Measurements from ENCODE around the gene C1QTNF4.
"Not testable (repeated sequence)": the region's sequence is repeated elsewhere in the genome, so short reads cannot be mapped to it uniquely, and the experiment has no call there.

Gene C1QTNF4

GRCh38 chr11:47593934-47594855, at the start of gene C1QTNF4:
Gene C1QTNF4, minus strand, starts transcription at chr11:47594411. Its CDS starts 3,601 bp downstream, at chr11:47590810.
- DNase-seq, result no peak

- DNase-seq, result peak; percentile 99
Observed at GRCh38 chr11:47642099-47642855, 48.1 kb upstream of the C1QTNF4 start, which contains the start of gene MTCH2. Gene MTCH2, minus strand, starts transcription at chr11:47642559. Its CDS starts 94 bp downstream, at chr11:47642465.

GRCh38 chr11:47641600-47642098, 47.4 kb upstream of the C1QTNF4 start:
- DNase-seq, result no peak

GRCh38 chr11:47640506-47640905, 46.3 kb upstream of the C1QTNF4 start:
- not testable (repeated sequence) for DNase-seq

GRCh38 chr11:47636331-47636730, 42.1 kb upstream of the C1QTNF4 start:
- DNase-seq, result not testable (repeated sequence)

GRCh38 chr11:47631473-47631872, 37.3 kb upstream of the C1QTNF4 start:
- DNase-seq, result no peak

- DNase-seq, result no peak
Observed at GRCh38 chr11:47628026-47628425, 33.8 kb upstream of the C1QTNF4 start.

GRCh38 chr11:47626234-47626633, 32.0 kb upstream of the C1QTNF4 start:
- DNase-seq, result no peak

GRCh38 chr11:47620836-47621378, 26.7 kb upstream of the C1QTNF4 start:
- no peak for DNase-seq

- DNase-seq, result no peak
Observed at GRCh38 chr11:47617417-47617809, 23.2 kb upstream of the C1QTNF4 start.

- DNase-seq, result peak; percentile 76
Observed at GRCh38 chr11:47616726-47617416, 22.7 kb upstream of the C1QTNF4 start.

- no peak for DNase-seq
Observed at GRCh38 chr11:47615249-47615648, 21.0 kb upstream of the C1QTNF4 start.

- DNase-seq, result peak; percentile 52
Observed at GRCh38 chr11:47611348-47611794, 17.2 kb upstream of the C1QTNF4 start.

GRCh38 chr11:47609675-47610074, 15.5 kb upstream of the C1QTNF4 start:
- DNase-seq, result no peak

- peak; percentile 62 for DNase-seq
Observed at GRCh38 chr11:47607380-47607779, 13.2 kb upstream of the C1QTNF4 start.

GRCh38 chr11:47606731-47607130, 12.5 kb upstream of the C1QTNF4 start:
- DNase-seq, result no peak

GRCh38 chr11:47605921-47606320, 11.7 kb upstream of the C1QTNF4 start:
- DNase-seq, result no peak

- DNase-seq, result no peak
Observed at GRCh38 chr11:47603295-47603694, 9.1 kb upstream of the C1QTNF4 start.

- DNase-seq, result no peak
Observed at GRCh38 chr11:47599902-47600301, 5.7 kb upstream of the C1QTNF4 start.

- DNase-seq, result no peak
Observed at GRCh38 chr11:47595967-47596366, 1.8 kb upstream of the C1QTNF4 start.

GRCh38 chr11:47595029-47595428, 818 bp upstream of the C1QTNF4 start:
- no peak for DNase-seq

- no peak for DNase-seq
Observed at GRCh38 chr11:47593492-47593933, 698 bp downstream of the C1QTNF4 start.

Measured in femur (tissue), 1 donor.